NT2/D1 (cell line): Measurements from ENCODE around the gene IQSEC1.

Experiments used
- SUZ12 ChIP-seq: IDR thresholded peaks from 2 replicates; pipeline ENCODE4 v1.6.1; 2011; ENCODE audit not compliant: insufficient read length, insufficient read depth; ENCODE audit errors: extremely low read depth
- YY1 ChIP-seq: IDR thresholded peaks from 2 replicates; pipeline ENCODE4 v1.6.1; 2011; ENCODE audit not compliant: insufficient read length, insufficient read depth
- ZNF274 ChIP-seq: IDR thresholded peaks from 2 replicates; pipeline ENCODE4 v1.6.1; 2011; ENCODE audit warnings: mild to moderate bottlenecking, low read depth, low read length

GRCh38 chr3:12946649-12947316 is 126.4 kb downstream of the IQSEC1 start:
- TF ChIP-seq SUZ12 (no peak), ZNF274 (no peak), YY1 (no peak)
